Measurements from ENCODE around the gene TESK2.

Gene TESK2

DNA sequence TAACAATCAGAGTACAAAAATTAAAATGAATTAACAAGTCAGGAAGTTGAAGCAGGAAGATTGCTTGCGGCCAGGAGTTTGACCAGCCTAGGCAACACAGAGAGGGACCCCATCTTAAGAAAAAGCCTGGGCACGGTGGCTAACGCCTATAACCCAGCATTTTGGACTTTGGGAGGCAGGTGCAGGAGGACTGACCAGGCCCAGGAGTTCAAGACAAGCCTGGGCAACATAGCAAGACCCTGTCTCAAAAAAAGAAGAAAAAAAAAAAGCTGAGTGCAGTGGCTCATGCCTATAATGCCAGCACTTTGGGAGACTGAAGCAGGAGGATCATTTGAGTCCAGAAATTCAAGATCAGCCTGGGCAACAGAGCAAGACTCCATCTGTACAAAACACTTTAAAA is 38.5 kb downstream of the TESK2 start:
- TF ChIP-seq, protein P1, sequence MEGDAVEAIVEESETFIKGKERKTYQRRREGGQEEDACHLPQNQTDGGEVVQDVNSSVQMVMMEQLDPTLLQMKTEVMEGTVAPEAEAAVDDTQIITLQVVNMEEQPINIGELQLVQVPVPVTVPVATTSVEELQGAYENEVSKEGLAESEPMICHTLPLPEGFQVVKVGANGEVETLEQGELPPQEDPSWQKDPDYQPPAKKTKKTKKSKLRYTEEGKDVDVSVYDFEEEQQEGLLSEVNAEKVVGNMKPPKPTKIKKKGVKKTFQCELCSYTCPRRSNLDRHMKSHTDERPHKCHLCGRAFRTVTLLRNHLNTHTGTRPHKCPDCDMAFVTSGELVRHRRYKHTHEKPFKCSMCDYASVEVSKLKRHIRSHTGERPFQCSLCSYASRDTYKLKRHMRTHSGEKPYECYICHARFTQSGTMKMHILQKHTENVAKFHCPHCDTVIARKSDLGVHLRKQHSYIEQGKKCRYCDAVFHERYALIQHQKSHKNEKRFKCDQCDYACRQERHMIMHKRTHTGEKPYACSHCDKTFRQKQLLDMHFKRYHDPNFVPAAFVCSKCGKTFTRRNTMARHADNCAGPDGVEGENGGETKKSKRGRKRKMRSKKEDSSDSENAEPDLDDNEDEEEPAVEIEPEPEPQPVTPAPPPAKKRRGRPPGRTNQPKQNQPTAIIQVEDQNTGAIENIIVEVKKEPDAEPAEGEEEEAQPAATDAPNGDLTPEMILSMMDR (IDR thresholded peaks at IDR 0.05; ENCODE audit: extremely low read depth, missing control alignments) = no peak
- no peak for DNase-seq (ENCODE audit: low spot score)

DNA sequence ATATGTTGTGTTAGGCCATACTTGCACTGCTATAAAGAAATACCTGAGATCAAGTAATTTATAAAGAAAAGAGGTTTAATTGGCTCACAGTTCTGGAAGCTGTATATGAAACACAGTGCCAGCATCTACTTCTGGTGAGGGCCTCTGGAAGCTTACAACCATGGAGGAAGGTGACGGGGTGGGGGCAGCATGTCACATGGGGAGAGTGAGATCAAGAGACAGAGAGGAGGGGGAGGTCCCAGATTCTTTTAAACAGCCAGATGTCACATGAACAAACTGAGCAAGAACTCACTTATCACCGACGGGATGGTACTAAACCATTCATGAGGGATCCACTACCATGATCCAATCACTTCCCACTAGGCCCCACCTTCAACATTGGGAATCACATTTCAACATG is 42.6 kb downstream of the TESK2 start:
- TF ChIP-seq, protein P1 (IDR thresholded peaks at IDR 0.05; ENCODE audit: extremely low read depth, missing control alignments) = no peak

DNA sequence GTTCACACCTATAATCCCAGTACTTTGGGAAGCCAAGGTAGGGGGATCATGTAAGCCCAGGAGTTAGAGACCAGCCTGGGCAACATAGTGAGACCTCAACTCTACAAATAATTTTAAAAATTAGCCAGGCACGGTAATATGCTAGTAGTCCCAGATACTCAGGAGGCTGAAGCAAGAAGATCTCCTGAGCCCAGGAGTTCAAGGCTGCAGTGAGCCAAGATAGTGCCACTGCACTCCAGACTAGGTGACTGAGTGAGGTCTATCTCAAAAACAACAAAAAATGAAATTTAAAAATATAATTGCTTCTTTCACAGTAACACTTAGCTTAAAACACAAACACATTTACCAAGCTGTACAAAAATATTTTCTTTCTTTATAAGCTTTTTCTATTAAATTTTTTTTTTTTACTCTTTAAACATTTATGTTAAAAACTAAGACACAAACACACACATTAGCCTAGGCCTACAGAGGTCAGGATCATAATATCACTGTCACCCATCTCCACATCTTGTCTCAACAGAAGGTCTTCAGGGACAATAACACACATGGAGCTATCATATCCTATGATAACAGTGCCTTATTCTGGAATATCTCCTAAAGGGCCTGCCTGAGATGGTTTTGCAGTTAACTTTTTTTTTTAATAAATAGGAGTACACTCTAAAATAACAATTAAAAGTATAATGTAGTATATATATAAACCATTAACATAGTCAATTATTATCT is 43.9 kb downstream of the TESK2 start:
- no peak for DNase-seq (ENCODE audit: low spot score)
- TF ChIP-seq, protein P1 (IDR thresholded peaks at IDR 0.05; ENCODE audit: extremely low read depth, missing control alignments) = no peak

More for the DNA sequence above, 42.6 kb downstream of the TESK2 start:
- DNase-seq (ENCODE audit: low spot score) = no peak

- TF ChIP-seq, protein P1 (IDR thresholded peaks at IDR 0.05; ENCODE audit: extremely low read depth, missing control alignments) = no peak
- DNase-seq (ENCODE audit: low spot score) = no peak
These were observed 44.4 kb downstream of the TESK2 start for GRCh38 chr1:45446530-45446929.

DNA sequence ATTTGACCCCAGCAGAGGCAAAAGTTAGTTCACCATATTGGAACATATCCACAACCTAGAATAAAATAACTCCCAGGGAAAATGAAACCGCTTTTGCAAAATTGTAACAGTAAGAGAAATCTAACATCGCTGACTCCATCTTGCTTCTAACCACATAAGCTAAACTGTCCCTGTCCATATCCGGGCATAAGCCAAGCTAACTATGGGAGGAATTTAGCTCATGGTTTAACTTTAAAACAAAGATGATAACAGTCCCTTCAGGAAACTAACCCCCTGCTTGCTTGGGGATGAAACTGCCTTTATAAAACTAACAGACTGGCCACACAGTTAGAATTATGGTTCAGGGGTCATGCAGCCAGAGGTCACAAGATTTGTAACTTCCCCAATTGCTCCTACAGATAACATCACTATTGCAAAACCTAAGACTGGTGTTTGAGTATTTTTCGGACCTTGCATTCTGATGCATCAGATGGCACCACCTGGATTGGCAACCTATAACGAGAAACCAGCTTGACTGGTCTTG is 46.3 kb downstream of the TESK2 start:
- DNase-seq (ENCODE audit: low spot score) = no peak
- TF ChIP-seq, protein P1 (IDR thresholded peaks at IDR 0.05; ENCODE audit: extremely low read depth, missing control alignments) = no peak

DNA sequence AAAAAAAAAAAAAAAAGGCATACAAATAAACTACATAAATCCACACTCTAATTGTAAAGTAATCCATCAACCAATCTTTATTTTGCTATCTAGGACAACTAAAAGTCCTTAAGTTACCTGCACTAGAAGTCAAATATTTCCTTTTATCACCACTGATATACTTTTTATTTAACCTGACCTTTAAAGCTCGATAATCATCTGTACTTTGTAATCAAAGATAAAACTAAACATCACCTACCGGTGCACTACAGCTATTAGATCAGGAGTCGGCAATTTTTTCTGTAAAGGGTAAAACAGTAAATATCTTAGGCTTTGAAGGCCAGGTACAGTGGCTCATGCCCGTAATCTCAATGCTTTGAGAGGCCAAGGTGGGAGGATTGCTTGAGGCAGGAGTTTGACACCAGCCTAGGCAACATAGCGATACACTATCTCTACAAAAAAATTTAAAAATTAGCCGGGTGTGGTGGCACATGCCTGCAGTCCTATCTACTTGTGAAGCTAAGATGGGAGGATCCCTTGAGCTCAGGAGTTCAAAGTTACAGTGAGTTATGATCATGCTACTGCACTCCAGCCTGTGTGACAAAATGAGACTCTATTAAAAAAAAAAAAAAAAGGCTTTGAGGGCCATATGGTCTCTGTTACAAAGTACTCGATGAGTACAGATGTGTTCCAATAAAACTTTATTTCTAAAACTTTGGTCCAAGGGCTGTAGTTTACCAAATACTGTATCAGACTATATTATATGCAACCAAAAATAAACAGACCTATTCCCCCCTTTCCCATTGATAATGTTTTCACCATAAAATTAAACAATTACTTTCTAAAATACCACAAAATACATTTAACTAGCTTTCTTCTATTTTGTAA is 47.1 kb downstream of the TESK2 start:
- no peak for DNase-seq (ENCODE audit: low spot score)
- TF ChIP-seq, protein P1 (IDR thresholded peaks at IDR 0.05; ENCODE audit: extremely low read depth, missing control alignments) = no peak

DNA sequence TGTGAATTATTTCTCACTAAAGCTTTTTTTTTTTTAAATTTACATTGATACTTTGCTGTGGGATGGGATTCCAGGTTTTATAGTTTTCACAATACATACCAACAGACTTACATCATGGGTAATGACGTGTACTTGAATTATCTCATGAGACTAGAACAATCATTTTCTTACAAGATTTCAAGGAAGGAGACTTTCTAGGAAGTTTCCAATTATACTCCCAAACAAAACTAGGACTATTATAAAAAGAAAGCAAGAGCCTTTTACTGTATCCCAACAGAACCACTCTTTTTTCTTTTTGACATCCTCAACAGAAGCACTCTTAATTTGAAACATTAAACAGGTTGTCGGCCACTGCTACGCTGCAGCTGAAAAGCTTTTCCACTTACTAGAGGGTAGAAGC is 48.7 kb downstream of the TESK2 start:
- TF ChIP-seq, protein P1 (IDR thresholded peaks at IDR 0.05; ENCODE audit: extremely low read depth, missing control alignments) = no peak
- no peak for DNase-seq (ENCODE audit: low spot score)
